ENCODE results near the gene SREK1. TPM values are rescaled to one million over a fixed set of nuclear protein-coding genes. Genes with fewer than 3 reads are reported as not detected.

The SREK1 gene
- total and polyA plus RNA-seq, 7 donors = 13.4 to 29.8 (median 25.1) TPM

DNA sequence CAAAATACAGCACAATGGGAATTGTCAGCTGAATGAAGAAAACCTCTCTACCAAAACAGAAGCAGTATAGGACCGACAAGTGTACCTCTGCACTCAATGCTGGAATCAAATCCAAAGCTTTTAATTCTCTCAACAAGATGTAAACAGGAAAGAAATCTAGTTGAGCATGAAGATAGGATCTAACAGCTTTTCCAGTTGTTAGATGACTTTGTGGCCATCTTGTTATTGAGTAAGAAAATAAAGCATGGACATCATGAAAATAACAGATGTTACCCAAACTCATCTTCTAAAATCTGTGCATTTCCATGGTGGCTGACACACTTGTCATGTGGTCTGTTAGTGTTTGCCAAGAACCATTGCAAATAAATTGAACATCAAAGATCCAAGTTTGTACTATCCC lies 34.7 kb downstream of the SREK1 start:
- no peak for DNase-seq
- Histone ChIP-seq H3K9me3 (no peaks in the 10 kb centered on the region), H3K27me3 (ENCODE audit: insufficient read depth in 3 of 3, low read length in 2 of 3) (no peaks in the 10 kb centered on the region), H3K4me1 (no peaks in the 10 kb centered on the region), H3K36me3 (ENCODE audit: insufficient read depth in 1 of 2, low read depth in 1 of 2) (peaks cover 8 to 96% of the 10 kb centered on the region in 2 donors), H3K27ac (no peak overlapping the region), H3K4me3 (no peak overlapping the region)
- intact Hi-C loops (cut with DNase I) = loop anchor here in 1 of 2 donors (10.0 kb wide), 1 partner anchor 594 kb away; no protein-coding TSS in a partner anchor
- WGBS, 3 donors = 52 to 66% (median 54%) methylated on average over 1 of the region's 1 CpG
- TF ChIP-seq, protein P1, sequence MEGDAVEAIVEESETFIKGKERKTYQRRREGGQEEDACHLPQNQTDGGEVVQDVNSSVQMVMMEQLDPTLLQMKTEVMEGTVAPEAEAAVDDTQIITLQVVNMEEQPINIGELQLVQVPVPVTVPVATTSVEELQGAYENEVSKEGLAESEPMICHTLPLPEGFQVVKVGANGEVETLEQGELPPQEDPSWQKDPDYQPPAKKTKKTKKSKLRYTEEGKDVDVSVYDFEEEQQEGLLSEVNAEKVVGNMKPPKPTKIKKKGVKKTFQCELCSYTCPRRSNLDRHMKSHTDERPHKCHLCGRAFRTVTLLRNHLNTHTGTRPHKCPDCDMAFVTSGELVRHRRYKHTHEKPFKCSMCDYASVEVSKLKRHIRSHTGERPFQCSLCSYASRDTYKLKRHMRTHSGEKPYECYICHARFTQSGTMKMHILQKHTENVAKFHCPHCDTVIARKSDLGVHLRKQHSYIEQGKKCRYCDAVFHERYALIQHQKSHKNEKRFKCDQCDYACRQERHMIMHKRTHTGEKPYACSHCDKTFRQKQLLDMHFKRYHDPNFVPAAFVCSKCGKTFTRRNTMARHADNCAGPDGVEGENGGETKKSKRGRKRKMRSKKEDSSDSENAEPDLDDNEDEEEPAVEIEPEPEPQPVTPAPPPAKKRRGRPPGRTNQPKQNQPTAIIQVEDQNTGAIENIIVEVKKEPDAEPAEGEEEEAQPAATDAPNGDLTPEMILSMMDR (IDR thresholded peaks at IDR 0.05) = no peak
- ATAC-seq = no peak

DNA sequence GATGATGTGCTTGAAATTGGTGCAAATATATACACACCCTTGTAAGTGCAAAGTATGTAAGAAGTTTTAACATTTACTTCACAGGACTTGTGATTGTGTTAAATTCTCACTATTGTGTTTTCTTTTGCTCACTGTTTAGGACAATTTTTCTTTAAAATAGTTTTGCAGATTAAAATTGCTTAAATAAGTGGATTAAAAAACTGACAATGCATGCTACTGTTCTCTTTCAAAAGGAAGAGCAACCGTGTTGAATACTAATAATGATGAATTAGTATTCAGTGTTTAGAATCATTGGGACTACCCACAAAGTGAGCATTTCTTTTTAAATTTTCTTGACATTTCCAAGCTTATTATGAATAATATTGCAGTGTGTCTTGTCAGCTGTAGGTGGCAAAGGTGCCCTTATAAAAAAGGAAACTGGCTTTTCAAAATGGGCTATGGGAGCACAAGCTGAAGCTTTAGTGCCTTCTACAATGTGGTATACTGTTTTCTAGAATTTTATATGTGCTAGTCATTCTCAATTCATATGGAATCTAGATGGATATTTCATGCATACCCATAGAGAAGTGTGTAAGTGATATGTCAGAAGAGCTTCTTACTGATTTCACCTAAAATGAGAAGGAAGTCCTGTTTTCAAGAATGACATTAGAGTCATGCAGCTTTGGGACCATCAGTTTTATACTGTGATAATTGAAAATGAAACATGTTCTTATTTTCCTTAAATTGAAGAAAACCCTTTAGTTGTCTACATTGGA lies 35.4 kb downstream of the SREK1 start:
- peaks cover 8 to 90% of the 10 kb centered on the region in 2 donors for H3K36me3 ChIP-seq (ENCODE audit: insufficient read depth in 1 of 2, low read depth in 1 of 2)
- DNase-seq (no peak), ATAC-seq (no peak)
- no peaks in the 10 kb centered on the region for H3K9me3 ChIP-seq
- no peaks in the 10 kb centered on the region for H3K4me1 ChIP-seq
- no peak overlapping the region for H3K27ac ChIP-seq
- intact Hi-C loops (cut with DNase I) = loop anchor here in 1 of 2 donors (10.0 kb wide), 1 partner anchor 595 kb away; no protein-coding TSS in a partner anchor
- H3K27me3 ChIP-seq (ENCODE audit: insufficient read depth in 3 of 3, low read length in 2 of 3) = no peaks in the 10 kb centered on the region
- no peak overlapping the region for H3K4me3 ChIP-seq
- TF ChIP-seq, protein P1 (IDR thresholded peaks at IDR 0.05) = no peak
- WGBS, 3 donors = 64 to 96% (median 80%) methylated on average over 1 of the region's 1 CpG

DNA sequence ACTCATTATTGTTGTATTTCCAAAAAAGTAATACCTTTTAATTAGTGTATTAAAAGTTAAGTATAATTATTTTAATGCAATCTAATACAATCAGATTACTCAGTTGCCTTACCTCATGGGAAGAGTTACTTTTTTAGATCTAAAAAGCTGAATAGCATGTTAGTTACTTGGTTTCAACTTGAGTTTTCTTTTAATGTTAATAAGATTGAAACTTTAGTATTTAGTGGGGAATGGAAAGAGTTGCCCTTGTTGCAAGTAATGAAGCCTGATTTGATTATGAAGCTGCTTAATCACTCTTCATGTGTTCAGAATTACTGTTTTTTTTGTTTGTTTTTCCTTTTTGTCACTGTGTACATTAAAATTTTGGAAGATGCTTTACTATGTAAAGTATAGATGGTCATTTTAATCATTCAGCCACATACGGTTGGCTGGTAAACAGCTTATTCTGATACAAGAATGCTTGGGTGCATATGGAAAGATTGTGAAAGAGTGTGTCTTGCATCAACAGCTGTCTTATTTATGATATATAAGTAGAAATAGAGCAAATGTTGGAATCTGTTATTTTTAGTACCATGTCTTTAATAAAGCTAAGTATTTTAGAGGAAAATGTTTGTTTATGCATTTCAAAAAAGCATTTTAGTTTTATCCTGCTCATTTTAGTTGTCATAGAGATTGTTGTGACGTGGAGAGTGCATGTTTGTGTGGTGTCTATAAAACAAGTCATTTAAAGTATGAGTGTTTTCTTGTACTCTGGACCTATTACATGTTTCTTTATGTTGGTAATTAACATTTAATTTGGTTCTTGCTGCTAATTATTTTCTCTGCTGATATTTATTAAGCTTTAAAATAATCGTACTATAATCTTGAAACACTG lies 36.4 kb downstream of the SREK1 start:
- intact Hi-C loops (cut with DNase I) = no loop called here
- 91 to 95% (median 92%) methylated on average over 3 of the region's 3 CpGs for WGBS, 3 donors
- TF ChIP-seq, protein P1 (IDR thresholded peaks at IDR 0.05) = no peak
- H3K36me3 ChIP-seq (ENCODE audit: insufficient read depth in 1 of 2, low read depth in 1 of 2) = peaks cover 8 to 80% of the 10 kb centered on the region in 2 donors
- DNase-seq (no peak), ATAC-seq (no peak)
- H3K4me1 ChIP-seq = no peaks in the 10 kb centered on the region
- H3K4me3 ChIP-seq = no peak overlapping the region
- H3K27me3 ChIP-seq (ENCODE audit: insufficient read depth in 3 of 3, low read length in 2 of 3) = no peaks in the 10 kb centered on the region
- no peak overlapping the region for H3K27ac ChIP-seq
- H3K9me3 ChIP-seq = no peaks in the 10 kb centered on the region

DNA sequence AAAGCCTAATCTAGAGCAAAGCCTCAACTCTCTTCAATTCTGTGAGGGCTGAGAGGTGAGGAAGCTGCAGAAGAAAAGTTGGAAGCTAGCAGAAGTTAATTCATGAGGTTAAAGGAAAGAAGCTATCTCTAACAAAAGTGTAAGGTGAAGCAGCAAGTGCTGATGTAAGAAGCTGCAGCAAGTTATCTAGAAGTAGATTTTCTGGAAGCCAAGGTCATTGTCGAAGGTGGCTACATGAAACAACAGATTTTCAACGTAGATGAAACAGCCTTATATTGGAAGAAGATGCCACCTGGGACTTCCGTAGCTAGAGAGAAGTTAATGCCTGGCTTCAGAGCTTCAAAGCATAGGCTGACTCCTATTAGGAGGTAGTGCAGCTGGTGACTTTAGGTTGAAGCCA lies 42.0 kb downstream of the SREK1 start:
- no peak for DNase-seq
- no peak for ATAC-seq
- Histone ChIP-seq H3K4me3 (no peak overlapping the region), H3K9me3 (no peaks in the 10 kb centered on the region), H3K36me3 (ENCODE audit: insufficient read depth in 1 of 2, low read depth in 1 of 2) (peaks cover 0 to 26% of the 10 kb centered on the region in 2 donors), H3K27me3 (ENCODE audit: insufficient read depth in 3 of 3, low read length in 2 of 3) (no peaks in the 10 kb centered on the region), H3K4me1 (no peaks in the 10 kb centered on the region), H3K27ac (no peak overlapping the region)
- 72 to 83% (median 82%) methylated on average over 3 of the region's 3 CpGs for WGBS, 3 donors
- TF ChIP-seq, protein P1 (IDR thresholded peaks at IDR 0.05) = no peak
- intact Hi-C loops (cut with DNase I) = no loop called here

Data from psoas muscle (tissue), 8 donors.